ENCODE results near the gene EVA1B. TPM values are rescaled to one million over a fixed set of nuclear protein-coding genes. Genes with fewer than 3 reads are reported as not detected.

Gene EVA1B
- total RNA-seq, 1 experiment from 2014 or later = 32.0 TPM

DNA sequence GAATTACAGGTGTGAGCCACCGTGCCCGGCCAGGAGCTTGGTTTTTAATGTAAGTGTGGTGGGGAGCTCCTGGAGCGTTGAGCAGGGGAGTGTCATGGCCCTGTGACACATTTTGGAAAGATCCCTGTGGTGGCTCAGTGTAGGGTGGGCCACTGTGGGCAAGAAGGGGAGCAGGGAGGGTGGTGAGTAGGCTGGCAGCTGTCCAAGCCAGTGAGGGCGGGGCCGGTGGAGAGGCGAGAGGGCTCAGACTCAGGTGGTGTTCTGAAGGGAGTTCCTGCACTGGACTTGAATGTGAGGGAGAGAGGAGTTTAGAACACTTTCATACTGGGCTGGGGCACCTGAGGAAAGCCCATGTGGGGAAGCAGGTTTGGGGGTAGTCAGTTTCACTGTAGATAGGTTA, 3.1 kb upstream of the EVA1B start:
- Mint-ChIP-seq H3K27me3 (ENCODE audit: low read depth) (peaks cover 10% of the 10 kb centered on the region), H3K36me3 (no peaks in the 10 kb centered on the region), H3K9me3 (no peaks in the 10 kb centered on the region), H3K27ac (no peak overlapping the region), H3K4me1 (peaks cover 21% of the 10 kb centered on the region), H3K4me3 (no peak overlapping the region)
- POLR2A ChIA-PET = no interaction called here
- no peak for DNase-seq (ENCODE audit: low spot score)
- no peak for ATAC-seq
- TF ChIP-seq, protein P1, sequence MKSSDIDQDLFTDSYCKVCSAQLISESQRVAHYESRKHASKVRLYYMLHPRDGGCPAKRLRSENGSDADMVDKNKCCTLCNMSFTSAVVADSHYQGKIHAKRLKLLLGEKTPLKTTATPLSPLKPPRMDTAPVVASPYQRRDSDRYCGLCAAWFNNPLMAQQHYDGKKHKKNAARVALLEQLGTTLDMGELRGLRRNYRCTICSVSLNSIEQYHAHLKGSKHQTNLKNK (CRISPR knock-in tag; IDR thresholded peaks at IDR 0.05) = no peak
- CTCF ChIA-PET = interaction anchor here (1.5 kb wide), 1 partner anchor 43 kb away, joined by 4 read pairs; no protein-coding TSS in a partner anchor

DNA sequence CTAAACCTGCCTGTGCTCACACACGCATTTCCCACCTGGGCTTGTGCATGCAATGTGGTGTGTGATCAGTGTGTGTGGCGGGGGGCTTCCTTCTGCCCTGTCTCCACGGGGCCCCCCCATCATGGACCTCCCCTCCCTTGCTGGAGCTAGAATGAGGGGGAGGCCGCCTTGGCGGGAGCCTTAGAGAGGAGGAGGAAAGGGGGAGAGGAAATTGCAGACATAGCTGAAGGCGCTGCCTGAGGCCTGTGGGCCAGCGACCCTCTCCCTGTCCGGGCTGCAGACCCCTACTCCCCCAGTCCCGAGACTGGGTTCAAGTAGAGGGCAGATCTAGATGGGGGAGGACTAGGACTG, 883 bp upstream of the EVA1B start:
- Mint-ChIP-seq H3K36me3 (no peaks in the 10 kb centered on the region), H3K4me1 (peaks cover 26% of the 10 kb centered on the region), H3K27me3 (ENCODE audit: low read depth) (peaks cover 10% of the 10 kb centered on the region), H3K4me3 (peak overlapping the region; percentile 76), H3K9me3 (no peaks in the 10 kb centered on the region), H3K27ac (peak overlapping the region; percentile 9; the same call in 1 of the 2 replicates)
- no peak for ATAC-seq
- ChIA-PET CTCF (interaction anchor here (0.9 to 4.8 kb wide), 11 partner anchors 18 to 227 kb away, joined by 3 to 32 read pairs (median 5); partner anchors contain the start of genes SH3D21 and TRAPPC3), POLR2A (interaction anchor here (1.3 to 7.3 kb wide), 5 partner anchors 18 to 76 kb away, joined by 3 to 77 read pairs (median 7); partner anchors contain the start of gene SH3D21)
- no peak for DNase-seq (ENCODE audit: low spot score)
- 0 out of 2 replicates have a peak, but pooled peaks have one; percentile 2 for TF ChIP-seq SP1 (CRISPR knock-in tag; conservative IDR thresholded peaks at IDR 0.05)
- TF ChIP-seq ELF4 (CRISPR knock-in tag; IDR thresholded peaks at IDR 0.05; ENCODE audit: low read depth) = no peak
- TF ChIP-seq, protein P2, sequence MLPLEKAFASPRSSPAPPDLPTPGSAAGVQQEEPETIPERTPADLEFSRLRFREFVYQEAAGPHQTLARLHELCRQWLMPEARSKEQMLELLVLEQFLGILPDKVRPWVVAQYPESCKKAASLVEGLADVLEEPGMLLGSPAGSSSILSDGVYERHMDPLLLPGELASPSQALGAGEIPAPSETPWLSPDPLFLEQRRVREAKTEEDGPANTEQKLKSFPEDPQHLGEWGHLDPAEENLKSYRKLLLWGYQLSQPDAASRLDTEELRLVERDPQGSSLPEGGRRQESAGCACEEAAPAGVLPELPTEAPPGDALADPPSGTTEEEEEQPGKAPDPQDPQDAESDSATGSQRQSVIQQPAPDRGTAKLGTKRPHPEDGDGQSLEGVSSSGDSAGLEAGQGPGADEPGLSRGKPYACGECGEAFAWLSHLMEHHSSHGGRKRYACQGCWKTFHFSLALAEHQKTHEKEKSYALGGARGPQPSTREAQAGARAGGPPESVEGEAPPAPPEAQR (CRISPR knock-in tag; IDR thresholded peaks at IDR 0.05) = no peak

DNA sequence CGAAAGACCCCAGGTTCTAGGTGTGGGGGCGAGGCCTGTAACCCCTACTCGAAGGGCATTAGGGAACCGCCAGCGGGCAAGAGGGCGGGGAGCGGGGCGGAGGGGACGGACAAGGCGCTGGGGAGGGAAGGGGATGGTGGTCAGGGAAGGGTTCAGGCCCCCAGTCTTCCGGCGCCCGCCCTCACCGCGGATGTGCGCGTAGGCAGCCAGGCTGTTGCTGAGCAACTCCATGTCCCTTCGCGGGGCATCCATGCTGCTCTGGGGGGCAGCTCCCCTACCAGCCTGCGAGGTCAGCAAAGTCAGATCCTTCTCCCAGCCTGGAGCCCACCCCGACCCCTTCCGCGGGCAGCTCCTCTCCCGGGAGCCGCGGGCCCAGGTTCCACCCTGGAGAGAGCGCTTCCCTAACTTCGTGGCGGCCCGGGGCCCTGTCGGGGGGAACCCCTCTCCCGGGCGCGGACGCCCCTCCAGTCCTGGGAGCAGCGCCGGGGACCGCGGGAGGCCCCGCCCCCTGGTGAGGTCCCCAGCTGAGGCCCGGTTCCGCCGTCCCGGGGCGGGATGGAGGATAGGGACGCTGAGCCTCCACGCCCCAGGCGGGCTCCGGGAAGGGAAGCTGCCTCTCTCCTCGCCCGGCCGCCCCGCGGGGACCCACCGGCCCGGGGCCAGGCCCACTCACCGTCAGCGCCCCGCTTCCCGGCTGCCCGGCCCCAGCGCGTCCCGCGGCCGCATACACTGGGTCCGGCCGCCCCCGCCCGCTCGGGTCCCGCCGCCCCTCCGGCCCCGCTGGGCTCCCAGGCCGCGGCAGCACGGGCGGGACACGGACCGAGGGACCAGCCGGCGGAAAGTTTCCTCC, 434 bp downstream of the EVA1B start:
- no peak overlapping the region for H3K27ac Mint-ChIP-seq
- TF ChIP-seq, protein P3, sequence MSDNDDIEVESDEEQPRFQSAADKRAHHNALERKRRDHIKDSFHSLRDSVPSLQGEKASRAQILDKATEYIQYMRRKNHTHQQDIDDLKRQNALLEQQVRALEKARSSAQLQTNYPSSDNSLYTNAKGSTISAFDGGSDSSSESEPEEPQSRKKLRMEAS (CRISPR knock-in tag; IDR thresholded peaks at IDR 0.05) = no peak
- TF ChIP-seq NFYB (CRISPR knock-in tag; conservative IDR thresholded peaks at IDR 0.05; ENCODE audit: low read depth) (no peak), ZNF416 (CRISPR knock-in tag; IDR thresholded peaks at IDR 0.05) (peak; percentile 58; the same call in 1 of the 2 replicates), HMGA2 (CRISPR knock-in tag; IDR thresholded peaks at IDR 0.05) (no peak), ZNF671 (CRISPR knock-in tag; IDR thresholded peaks at IDR 0.05) (no peak), SMAD3 (CRISPR knock-in tag; IDR thresholded peaks at IDR 0.05; ENCODE audit: borderline replicate concordance) (no peak), ZNF121 (CRISPR knock-in tag; IDR thresholded peaks at IDR 0.05) (no peak), ZNF317 (CRISPR knock-in tag; IDR thresholded peaks at IDR 0.05; ENCODE audit: borderline replicate concordance, low read depth) (peak; percentile 38; the same call in 1 of the 2 replicates), FOXK1 (CRISPR knock-in tag; IDR thresholded peaks at IDR 0.05) (0 out of 2 replicates have a peak, but pooled peaks have one; percentile 37), ZNF263 (CRISPR knock-in tag; IDR thresholded peaks at IDR 0.05; ENCODE audit: low read depth) (peak; percentile 55; the same call in 1 of the 2 replicates), TP53 (CRISPR knock-in tag; IDR thresholded peaks at IDR 0.05) (peak; percentile 51; the same call in 1 of the 2 replicates), ZBTB21 (CRISPR knock-in tag; IDR thresholded peaks at IDR 0.05; ENCODE audit: borderline replicate concordance) (no peak), GRHL2 (CRISPR knock-in tag; IDR thresholded peaks at IDR 0.05; ENCODE audit: insufficient replicate concordance, severe bottlenecking) (no peak)
- TF ChIP-seq, protein P4, sequence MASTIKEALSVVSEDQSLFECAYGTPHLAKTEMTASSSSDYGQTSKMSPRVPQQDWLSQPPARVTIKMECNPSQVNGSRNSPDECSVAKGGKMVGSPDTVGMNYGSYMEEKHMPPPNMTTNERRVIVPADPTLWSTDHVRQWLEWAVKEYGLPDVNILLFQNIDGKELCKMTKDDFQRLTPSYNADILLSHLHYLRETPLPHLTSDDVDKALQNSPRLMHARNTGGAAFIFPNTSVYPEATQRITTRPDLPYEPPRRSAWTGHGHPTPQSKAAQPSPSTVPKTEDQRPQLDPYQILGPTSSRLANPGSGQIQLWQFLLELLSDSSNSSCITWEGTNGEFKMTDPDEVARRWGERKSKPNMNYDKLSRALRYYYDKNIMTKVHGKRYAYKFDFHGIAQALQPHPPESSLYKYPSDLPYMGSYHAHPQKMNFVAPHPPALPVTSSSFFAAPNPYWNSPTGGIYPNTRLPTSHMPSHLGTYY (CRISPR knock-in tag; IDR thresholded peaks at IDR 0.05) = no peak
- TF ChIP-seq, protein P5, sequence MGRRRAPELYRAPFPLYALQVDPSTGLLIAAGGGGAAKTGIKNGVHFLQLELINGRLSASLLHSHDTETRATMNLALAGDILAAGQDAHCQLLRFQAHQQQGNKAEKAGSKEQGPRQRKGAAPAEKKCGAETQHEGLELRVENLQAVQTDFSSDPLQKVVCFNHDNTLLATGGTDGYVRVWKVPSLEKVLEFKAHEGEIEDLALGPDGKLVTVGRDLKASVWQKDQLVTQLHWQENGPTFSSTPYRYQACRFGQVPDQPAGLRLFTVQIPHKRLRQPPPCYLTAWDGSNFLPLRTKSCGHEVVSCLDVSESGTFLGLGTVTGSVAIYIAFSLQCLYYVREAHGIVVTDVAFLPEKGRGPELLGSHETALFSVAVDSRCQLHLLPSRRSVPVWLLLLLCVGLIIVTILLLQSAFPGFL (CRISPR knock-in tag; IDR thresholded peaks at IDR 0.05; ENCODE audit: borderline replicate concordance) = no peak
- TF ChIP-seq, protein P6, sequence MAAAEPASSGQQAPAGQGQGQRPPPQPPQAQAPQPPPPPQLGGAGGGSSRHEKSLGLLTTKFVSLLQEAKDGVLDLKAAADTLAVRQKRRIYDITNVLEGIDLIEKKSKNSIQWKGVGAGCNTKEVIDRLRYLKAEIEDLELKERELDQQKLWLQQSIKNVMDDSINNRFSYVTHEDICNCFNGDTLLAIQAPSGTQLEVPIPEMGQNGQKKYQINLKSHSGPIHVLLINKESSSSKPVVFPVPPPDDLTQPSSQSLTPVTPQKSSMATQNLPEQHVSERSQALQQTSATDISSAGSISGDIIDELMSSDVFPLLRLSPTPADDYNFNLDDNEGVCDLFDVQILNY (CRISPR knock-in tag; IDR thresholded peaks at IDR 0.05) = peak; percentile 48; the same call in 1 of the 2 replicates
- TF ChIP-seq, protein P7, sequence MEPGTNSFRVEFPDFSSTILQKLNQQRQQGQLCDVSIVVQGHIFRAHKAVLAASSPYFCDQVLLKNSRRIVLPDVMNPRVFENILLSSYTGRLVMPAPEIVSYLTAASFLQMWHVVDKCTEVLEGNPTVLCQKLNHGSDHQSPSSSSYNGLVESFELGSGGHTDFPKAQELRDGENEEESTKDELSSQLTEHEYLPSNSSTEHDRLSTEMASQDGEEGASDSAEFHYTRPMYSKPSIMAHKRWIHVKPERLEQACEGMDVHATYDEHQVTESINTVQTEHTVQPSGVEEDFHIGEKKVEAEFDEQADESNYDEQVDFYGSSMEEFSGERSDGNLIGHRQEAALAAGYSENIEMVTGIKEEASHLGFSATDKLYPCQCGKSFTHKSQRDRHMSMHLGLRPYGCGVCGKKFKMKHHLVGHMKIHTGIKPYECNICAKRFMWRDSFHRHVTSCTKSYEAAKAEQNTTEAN (CRISPR knock-in tag; IDR thresholded peaks at IDR 0.05) = no peak
- TF ChIP-seq, protein P8, sequence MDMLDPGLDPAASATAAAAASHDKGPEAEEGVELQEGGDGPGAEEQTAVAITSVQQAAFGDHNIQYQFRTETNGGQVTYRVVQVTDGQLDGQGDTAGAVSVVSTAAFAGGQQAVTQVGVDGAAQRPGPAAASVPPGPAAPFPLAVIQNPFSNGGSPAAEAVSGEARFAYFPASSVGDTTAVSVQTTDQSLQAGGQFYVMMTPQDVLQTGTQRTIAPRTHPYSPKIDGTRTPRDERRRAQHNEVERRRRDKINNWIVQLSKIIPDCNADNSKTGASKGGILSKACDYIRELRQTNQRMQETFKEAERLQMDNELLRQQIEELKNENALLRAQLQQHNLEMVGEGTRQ (CRISPR knock-in tag; IDR thresholded peaks at IDR 0.05) = no peak

More for the DNA sequence above, 434 bp downstream of the EVA1B start:
- Mint-ChIP-seq H3K36me3 (peaks cover 3% of the 10 kb centered on the region; the same call in 1 of the 2 replicates), H3K27me3 (ENCODE audit: low read depth) (peaks cover 10% of the 10 kb centered on the region), H3K9me3 (no peaks in the 10 kb centered on the region), H3K4me1 (peaks cover 25% of the 10 kb centered on the region), H3K4me3 (peak overlapping the region; percentile 76)
- ChIA-PET POLR2A (interaction anchor here (0.7 to 7.3 kb wide), 14 partner anchors 10 to 174 kb away, joined by 3 to 77 read pairs (median 6); partner anchors contain the start of genes LSM10, SH3D21, STK40 and TRAPPC3), CTCF (interaction anchor here (0.8 to 4.8 kb wide), 14 partner anchors 13 to 226 kb away, joined by 3 to 32 read pairs (median 7); partner anchors contain the start of genes SH3D21 and TRAPPC3)
- ATAC-seq (peak; percentile 12), DNase-seq (ENCODE audit: low spot score) (peak; percentile 68)

All from WTC11 (cell line).